ENCODE data around the gene TTC39B. TPM values are rescaled to one million over a fixed set of nuclear protein-coding genes. Genes with fewer than 3 reads are reported as not detected.

The TTC39B gene
- total RNA-seq, 1 donor from 2014 or later = 3.1 TPM

DNA sequence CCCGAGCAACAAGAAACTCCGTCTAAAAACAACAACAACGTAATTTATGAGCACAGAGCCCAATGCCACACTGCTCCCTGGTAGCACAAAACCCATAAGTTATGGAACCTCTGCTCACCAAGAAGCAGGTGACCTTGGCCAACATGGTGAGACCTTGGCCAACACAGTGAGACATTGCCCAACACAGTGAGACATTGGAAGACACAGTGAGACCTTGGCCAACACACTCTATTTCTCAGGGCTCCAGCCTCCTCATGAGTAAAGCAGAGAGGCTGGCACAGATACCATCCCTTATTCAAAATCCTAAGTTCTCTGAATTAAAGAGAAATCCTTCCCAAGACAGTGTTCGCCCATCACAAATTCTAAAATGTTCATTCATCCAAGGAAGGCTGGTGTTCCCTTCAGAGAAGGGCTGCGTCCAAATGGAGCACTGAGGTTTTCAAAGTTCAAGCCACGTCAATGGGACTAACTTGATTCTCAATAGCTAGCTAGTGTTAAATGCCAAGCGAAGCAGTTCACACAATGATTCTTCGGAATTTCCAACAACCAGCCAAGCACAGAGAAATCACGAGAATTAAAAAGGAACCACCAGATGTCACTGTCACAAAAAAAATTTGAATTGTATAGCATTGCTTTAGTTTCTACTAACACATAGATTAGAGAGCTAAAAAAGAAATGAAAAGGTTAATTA is 29.5 kb downstream of the TTC39B start:
- no peaks in the 10 kb centered on the region for H3K4me1 Mint-ChIP-seq (ENCODE audit: low read depth, unreplicated experiment)
- H3K4me3 Mint-ChIP-seq (ENCODE audit: unreplicated experiment) = no peak overlapping the region
- no peak for DNase-seq
- H3K36me3 Mint-ChIP-seq (ENCODE audit: unreplicated experiment) = no peaks in the 10 kb centered on the region
- H3K9me3 Mint-ChIP-seq (ENCODE audit: unreplicated experiment) = no peaks in the 10 kb centered on the region
- TF ChIP-seq, protein P1, sequence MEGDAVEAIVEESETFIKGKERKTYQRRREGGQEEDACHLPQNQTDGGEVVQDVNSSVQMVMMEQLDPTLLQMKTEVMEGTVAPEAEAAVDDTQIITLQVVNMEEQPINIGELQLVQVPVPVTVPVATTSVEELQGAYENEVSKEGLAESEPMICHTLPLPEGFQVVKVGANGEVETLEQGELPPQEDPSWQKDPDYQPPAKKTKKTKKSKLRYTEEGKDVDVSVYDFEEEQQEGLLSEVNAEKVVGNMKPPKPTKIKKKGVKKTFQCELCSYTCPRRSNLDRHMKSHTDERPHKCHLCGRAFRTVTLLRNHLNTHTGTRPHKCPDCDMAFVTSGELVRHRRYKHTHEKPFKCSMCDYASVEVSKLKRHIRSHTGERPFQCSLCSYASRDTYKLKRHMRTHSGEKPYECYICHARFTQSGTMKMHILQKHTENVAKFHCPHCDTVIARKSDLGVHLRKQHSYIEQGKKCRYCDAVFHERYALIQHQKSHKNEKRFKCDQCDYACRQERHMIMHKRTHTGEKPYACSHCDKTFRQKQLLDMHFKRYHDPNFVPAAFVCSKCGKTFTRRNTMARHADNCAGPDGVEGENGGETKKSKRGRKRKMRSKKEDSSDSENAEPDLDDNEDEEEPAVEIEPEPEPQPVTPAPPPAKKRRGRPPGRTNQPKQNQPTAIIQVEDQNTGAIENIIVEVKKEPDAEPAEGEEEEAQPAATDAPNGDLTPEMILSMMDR (IDR thresholded peaks at IDR 0.05; ENCODE audit: partially characterized antibody, unreplicated experiment) = no peak
- no peak overlapping the region for H3K27ac Mint-ChIP-seq (ENCODE audit: unreplicated experiment)
- H3K27me3 Mint-ChIP-seq (ENCODE audit: unreplicated experiment) = no peaks in the 10 kb centered on the region

GRCh38 chr9:15276328-15276938 is 30.6 kb downstream of the TTC39B start:
- TF ChIP-seq, protein P1 (IDR thresholded peaks at IDR 0.05; ENCODE audit: partially characterized antibody, unreplicated experiment) = no peak
- no peaks in the 10 kb centered on the region for H3K36me3 Mint-ChIP-seq (ENCODE audit: unreplicated experiment)
- no peaks in the 10 kb centered on the region for H3K9me3 Mint-ChIP-seq (ENCODE audit: unreplicated experiment)
- no peak overlapping the region for H3K4me3 Mint-ChIP-seq (ENCODE audit: unreplicated experiment)
- no peak for DNase-seq
- H3K27me3 Mint-ChIP-seq (ENCODE audit: unreplicated experiment) = no peaks in the 10 kb centered on the region
- H3K27ac Mint-ChIP-seq (ENCODE audit: unreplicated experiment) = no peak overlapping the region
- no peaks in the 10 kb centered on the region for H3K4me1 Mint-ChIP-seq (ENCODE audit: low read depth, unreplicated experiment)

DNA sequence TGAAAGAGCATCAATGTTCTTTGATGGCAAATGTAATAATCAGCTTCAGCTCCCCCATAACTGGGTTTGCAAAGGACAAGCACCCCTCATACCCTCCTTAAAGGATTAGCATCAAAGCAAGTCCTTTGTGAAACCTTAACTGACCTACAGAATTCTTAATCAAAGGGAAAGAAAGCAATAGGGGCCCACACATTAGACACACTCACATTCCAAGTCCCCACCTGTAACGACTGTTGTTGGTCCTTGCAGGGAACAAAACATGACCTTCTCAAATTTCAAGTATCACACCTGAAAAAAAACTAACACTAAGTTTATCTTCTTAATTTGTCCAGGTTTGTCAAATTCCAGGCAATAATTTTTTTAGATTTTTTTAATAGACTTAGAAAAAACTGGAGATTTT is 32.6 kb downstream of the TTC39B start:
- TF ChIP-seq, protein P1 (IDR thresholded peaks at IDR 0.05; ENCODE audit: partially characterized antibody, unreplicated experiment) = no peak
- Mint-ChIP-seq H3K36me3 (ENCODE audit: unreplicated experiment) (no peaks in the 10 kb centered on the region), H3K4me3 (ENCODE audit: unreplicated experiment) (no peak overlapping the region), H3K4me1 (ENCODE audit: low read depth, unreplicated experiment) (no peaks in the 10 kb centered on the region), H3K27me3 (ENCODE audit: unreplicated experiment) (no peaks in the 10 kb centered on the region), H3K9me3 (ENCODE audit: unreplicated experiment) (no peaks in the 10 kb centered on the region), H3K27ac (ENCODE audit: unreplicated experiment) (no peak overlapping the region)
- DNase-seq = no peak

- no peaks in the 10 kb centered on the region for H3K4me1 Mint-ChIP-seq (ENCODE audit: low read depth, unreplicated experiment)
- no peak for DNase-seq
- H3K36me3 Mint-ChIP-seq (ENCODE audit: unreplicated experiment) = no peaks in the 10 kb centered on the region
- no peak overlapping the region for H3K27ac Mint-ChIP-seq (ENCODE audit: unreplicated experiment)
- no peak overlapping the region for H3K4me3 Mint-ChIP-seq (ENCODE audit: unreplicated experiment)
- TF ChIP-seq, protein P1 (IDR thresholded peaks at IDR 0.05; ENCODE audit: partially characterized antibody, unreplicated experiment) = no peak
- H3K27me3 Mint-ChIP-seq (ENCODE audit: unreplicated experiment) = peaks cover 5% of the 10 kb centered on the region
- H3K9me3 Mint-ChIP-seq (ENCODE audit: unreplicated experiment) = no peaks in the 10 kb centered on the region
These were observed 34.6 kb downstream of the TTC39B start for GRCh38 chr9:15272377-15272928.

- no peaks in the 10 kb centered on the region for H3K36me3 Mint-ChIP-seq (ENCODE audit: unreplicated experiment)
These were observed 35.6 kb downstream of the TTC39B start for GRCh38 chr9:15271403-15271802.

More at GRCh38 chr9:15271403-15271802, 35.6 kb downstream of the TTC39B start:
- TF ChIP-seq, protein P1 (IDR thresholded peaks at IDR 0.05; ENCODE audit: partially characterized antibody, unreplicated experiment) = no peak
- Mint-ChIP-seq H3K9me3 (ENCODE audit: unreplicated experiment) (no peaks in the 10 kb centered on the region), H3K27ac (ENCODE audit: unreplicated experiment) (no peak overlapping the region), H3K4me3 (ENCODE audit: unreplicated experiment) (no peak overlapping the region), H3K4me1 (ENCODE audit: low read depth, unreplicated experiment) (no peaks in the 10 kb centered on the region), H3K27me3 (ENCODE audit: unreplicated experiment) (peaks cover 5% of the 10 kb centered on the region)
- DNase-seq = no peak

Measured in glutamatergic neuron (in vitro differentiated cells).